T1000 (cell line): ENCODE results near the gene LY6G5C.
"Not testable (repeated sequence)": the region's sequence is repeated elsewhere in the genome, so short reads cannot be mapped to it uniquely, and the experiment has no call there.

Experiments used
- DNase-seq: peaks from one replicate; lab custom pipeline; 2025; ENCODE audit warnings: mixed read lengths; lab: John Stamatoyannopoulos, UW

Gene LY6G5C

GRCh38 chr6:31715022-31715958 is 34.4 kb upstream of the LY6G5C start, which contains the start of gene LY6G6D:
Gene LY6G6D, plus strand, starts transcription at chr6:31715348. Its CDS starts 8 bp downstream, at chr6:31715356.
- no peak for DNase-seq

GRCh38 chr6:31713991-31714684 is 33.3 kb upstream of the LY6G5C start:
- no peak for DNase-seq

- no peak for DNase-seq
These were observed 32.6 kb upstream of the LY6G5C start for GRCh38 chr6:31713465-31713864.

- DNase-seq: no peak
These were observed 31.4 kb upstream of the LY6G5C start for GRCh38 chr6:31712296-31712695.

GRCh38 chr6:31711233-31711632 is 30.4 kb upstream of the LY6G5C start:
- DNase-seq: no peak

GRCh38 chr6:31710523-31711219 is 29.8 kb upstream of the LY6G5C start:
- DNase-seq: no peak

GRCh38 chr6:31709157-31709556 is 28.3 kb upstream of the LY6G5C start:
- not testable (repeated sequence) for DNase-seq

GRCh38 chr6:31708224-31708623 is 27.4 kb upstream of the LY6G5C start:
- DNase-seq: no peak

- no peak for DNase-seq
These were observed 26.8 kb upstream of the LY6G5C start for GRCh38 chr6:31707701-31708100.

GRCh38 chr6:31706599-31706998 is 25.7 kb upstream of the LY6G5C start, which contains the start of gene LY6G6F:
Gene LY6G6F, plus strand, starts transcription at chr6:31706866. Its CDS starts 41 bp downstream, at chr6:31706907.
- DNase-seq: no peak

- no peak for DNase-seq
These were observed 25.1 kb upstream of the LY6G5C start for GRCh38 chr6:31705931-31706330.

- peak; percentile 94 for DNase-seq
These were observed 22.2 kb upstream of the LY6G5C start, which contains the start of gene ABHD16A for GRCh38 chr6:31702819-31703716. Gene ABHD16A, minus strand, starts transcription at chr6:31703324. Its CDS starts 43 bp downstream, at chr6:31703281.

- DNase-seq: no peak
These were observed 21.5 kb upstream of the LY6G5C start for GRCh38 chr6:31702405-31702818.

GRCh38 chr6:31701666-31702404 is 21.0 kb upstream of the LY6G5C start:
- no peak for DNase-seq

GRCh38 chr6:31700740-31701401 is 20.0 kb upstream of the LY6G5C start:
- no peak for DNase-seq

GRCh38 chr6:31697555-31697954 is 16.7 kb upstream of the LY6G5C start:
- no peak for DNase-seq

- no peak for DNase-seq
These were observed 12.7 kb upstream of the LY6G5C start for GRCh38 chr6:31693535-31693934.

- no peak for DNase-seq
These were observed 12.0 kb upstream of the LY6G5C start for GRCh38 chr6:31692886-31693285.

GRCh38 chr6:31692353-31692752 is 11.5 kb upstream of the LY6G5C start:
- DNase-seq: no peak
